HCT116 (cell line): ENCODE data around the gene KERA. TPM values are rescaled to one million over a fixed set of nuclear protein-coding genes. Genes with fewer than 3 reads are reported as not detected.

Experiments used
- ATAC-seq: fragments of 200-7000 bp; cut with Tn5 transposase; 2 replicates; pipeline ENCODE4 v1.9.1; 2020; ENCODE audit warnings: mild to moderate bottlenecking, moderate library complexity
- BruUV-seq: library from RNA; stranded (reverse); fragments of 400-500 nt; replicated peaks from 2 replicates; lab custom pipeline; 2021; lab: Mats Ljungman, UMichigan
- CTCF ChIA-PET: fragments of 300-600 bp; sonication (Branson Sonifier 250); formaldehyde crosslinking; loops from one replicate; lab custom pipeline; 2021; ENCODE audit warnings: antibody characterized with exemption; lab: Charles Lee
- POLR2A ChIA-PET: fragments of 300-600, 350-600 bp; sonication (Branson Sonifier 250); formaldehyde crosslinking; loops from one replicate; lab custom pipeline; 2021; ENCODE audit warnings: antibody characterized with exemption; lab: Charles Lee
- RAD21 ChIA-PET, 2 experiments: fragments of 300-600 bp; sonication (Branson Sonifier 250); formaldehyde crosslinking; loops; one replicate each; lab custom pipeline; 2023; ENCODE audit warnings: low total read pairs in 2 of 2; ENCODE audit not compliant: uncharacterized antibody in 2 of 2, unreplicated experiment in 2 of 2, low non-redundant PET in 1 of 2; lab: Charles Lee
- DNase-seq: peaks from one replicate; pipeline ENCODE4 v3.0.0-alpha.2; 2010; ENCODE audit warnings: low read depth, low spot score
- H2AFZ ChIP-seq: fragments of 200-600 bp; shearing (Covaris generic), sonication (generic); 2 replicates; pipeline ENCODE4 v1.6.1; 2017; ENCODE audit warnings: low read depth, mixed run types, mixed read lengths, antibody characterized with exemption, low read length; ENCODE audit not compliant: poor library complexity, severe bottlenecking
- H3K27ac ChIP-seq: 2 replicates; pipeline ENCODE4 v1.5.1; 2012; ENCODE audit warnings: low read depth, low read length
- H3K27me3 ChIP-seq: fragments of 200-600 bp; sonication (generic); 2 replicates; pipeline ENCODE4 v1.6.1; 2016; ENCODE audit warnings: mixed run types, low read length, mixed read lengths; ENCODE audit not compliant: insufficient read depth
- H3K36me3 ChIP-seq, 2 experiments: fragments of 200-500 bp in 1 of 2; fragments of 200-600 bp in 1 of 2; sonication (Bioruptor generic) in 1 of 2; sonication (generic) in 1 of 2; 2 replicates each; pipeline versions ENCODE4 v1.5.1 to v1.6.1; 2014 to 2016; ENCODE audit warnings: low read length in 2 of 2, inconsistent platforms in 1 of 2, mixed read lengths in 1 of 2, mixed run types in 1 of 2; ENCODE audit not compliant: insufficient read depth in 2 of 2, control insufficient read depth in 1 of 2
- H3K4me1 ChIP-seq, 2 experiments: fragments of 200-600 bp in 1 of 2; sonication (generic) in 1 of 2; 2 replicates each; pipeline versions ENCODE4 v1.5.1 to v1.6.1; 2012 to 2017; ENCODE audit warnings: low read length in 2 of 2, inconsistent platforms in 1 of 2, mild to moderate bottlenecking in 1 of 2, mixed read lengths in 1 of 2, mixed run types in 1 of 2, moderate library complexity in 1 of 2; ENCODE audit not compliant: insufficient read depth in 2 of 2, control insufficient read depth in 1 of 2
- H3K4me2 ChIP-seq: fragments of 200-600 bp; sonication (generic); 2 replicates; pipeline ENCODE4 v1.6.1; 2017; ENCODE audit warnings: mixed run types, low read length, mixed read lengths
- H3K4me3 ChIP-seq, 2 experiments: fragments of 200-600 bp in 1 of 2; sonication (generic) in 1 of 2; replicated peaks in 1 of 2; 2 replicates each; pipeline ENCODE4 v1.5.1; 2011 to 2016; ENCODE audit warnings: low read length in 2 of 2, control low read depth in 1 of 2, low read depth in 1 of 2, mild to moderate bottlenecking in 1 of 2, mixed read lengths in 1 of 2, mixed run types in 1 of 2
- H3K79me2 ChIP-seq: fragments of 200-600 bp; sonication (generic); 2 replicates; pipeline ENCODE4 v1.6.1; 2017; ENCODE audit warnings: mild to moderate bottlenecking, mixed run types, low read length, moderate library complexity, mixed read lengths; ENCODE audit not compliant: insufficient read depth
- H3K9ac ChIP-seq: fragments of 200-600 bp; sonication (generic); 2 replicates; pipeline ENCODE4 v1.6.1; 2016; ENCODE audit warnings: low read length, mixed read lengths
- H3K9me2 ChIP-seq: fragments of 200-600 bp; sonication (generic), shearing (Covaris generic); 2 replicates; pipeline ENCODE4 v1.6.1; 2017; ENCODE audit warnings: mixed run types, mild to moderate bottlenecking, moderate library complexity; ENCODE audit not compliant: insufficient read depth
- H3K9me3 ChIP-seq, 2 experiments: fragments of 200-500 bp in 1 of 2; fragments of 200-600 bp in 1 of 2; sonication (Bioruptor generic) in 1 of 2; sonication (generic) in 1 of 2; 2 replicates each; pipeline ENCODE4 v1.6.1; 2014 to 2017; ENCODE audit warnings: low read length in 2 of 2, mixed read lengths in 2 of 2, inconsistent platforms in 1 of 2, low read depth in 1 of 2, mild to moderate bottlenecking in 1 of 2, mixed run types in 1 of 2, moderate library complexity in 1 of 2; ENCODE audit not compliant: control insufficient read depth in 1 of 2, insufficient read depth in 1 of 2
- H4K20me1 ChIP-seq: fragments of 200-600 bp; sonication (generic), shearing (Covaris generic); 2 replicates; pipeline ENCODE4 v1.6.1; 2017; ENCODE audit warnings: mixed run types, mild to moderate bottlenecking, moderate library complexity; ENCODE audit not compliant: insufficient read depth
- CBX3 ChIP-seq: IDR thresholded peaks from 2 replicates; pipeline ENCODE4 v1.6.1; 2012; ENCODE audit warnings: low read depth
- CEBPB ChIP-seq: IDR thresholded peaks from 2 replicates; pipeline ENCODE4 v1.6.1; 2012; ENCODE audit warnings: low read depth
- ELF1 ChIP-seq: IDR thresholded peaks from 2 replicates; pipeline ENCODE4 v1.6.1; 2012; ENCODE audit warnings: low read depth, borderline replicate concordance
- EZH2 ChIP-seq: fragments of 200-600 bp; sonication (generic); IDR thresholded peaks from 2 replicates; pipeline ENCODE4 v1.6.1; 2017; ENCODE audit warnings: antibody characterized with exemption, mixed run types
- EZH2phosphoT487 ChIP-seq: fragments of 200-600 bp; IDR thresholded peaks from 2 replicates; pipeline ENCODE4 v1.6.1; 2018; ENCODE audit warnings: antibody characterized with exemption, borderline replicate concordance
- FOSL1 ChIP-seq: IDR thresholded peaks from 2 replicates; pipeline ENCODE4 v1.6.1; 2012; ENCODE audit warnings: low read depth
- JUND ChIP-seq: IDR thresholded peaks from 2 replicates; pipeline ENCODE4 v1.6.1; 2012
- POLR2A ChIP-seq: IDR thresholded peaks from 2 replicates; pipeline ENCODE4 v1.7.0; 2011; ENCODE audit warnings: borderline replicate concordance; ENCODE audit not compliant: insufficient read depth, insufficient read length; ENCODE audit errors: extremely low read depth
- POLR2AphosphoS5 ChIP-seq: IDR thresholded peaks from 2 replicates; pipeline ENCODE4 v1.6.1; 2011; ENCODE audit warnings: mild to moderate bottlenecking, low read depth, low read length, moderate library complexity
- SIN3A ChIP-seq: IDR thresholded peaks from 2 replicates; pipeline ENCODE4 v1.6.1; 2012; ENCODE audit warnings: low read depth
- SP1 ChIP-seq: IDR thresholded peaks from 2 replicates; pipeline ENCODE4 v1.6.1; 2012; ENCODE audit warnings: low read depth
- SRF ChIP-seq: IDR thresholded peaks from 2 replicates; pipeline ENCODE4 v1.6.1; 2012; ENCODE audit warnings: low read depth
- TCF7L2 ChIP-seq: IDR thresholded peaks from 2 replicates; pipeline ENCODE4 v1.7.0; 2011; ENCODE audit warnings: borderline replicate concordance, inconsistent platforms; ENCODE audit not compliant: insufficient read depth, insufficient read length; ENCODE audit errors: extremely low read depth
- YY1 ChIP-seq: IDR thresholded peaks from 2 replicates; pipeline ENCODE4 v1.6.1; 2011; ENCODE audit warnings: low read length, low read depth, moderate library complexity, mild to moderate bottlenecking; ENCODE audit not compliant: insufficient replicate concordance; ENCODE audit errors: extremely low read depth
- ZFX ChIP-seq: fragments of 450-650 bp; IDR thresholded peaks from 2 replicates; pipeline ENCODE4 v1.6.1; 2017
- ZNF274 ChIP-seq: fragments of 200-500 bp; sonication (Bioruptor generic); IDR thresholded peaks from 2 replicates; pipeline ENCODE4 v1.6.1; 2014; ENCODE audit warnings: mild to moderate bottlenecking, low read depth, low read length, inconsistent platforms
- intact Hi-C: fragments of 100-400 bp; cut with micrococcal nuclease; formaldehyde crosslinking; loops from 2 replicates; pipeline ENCODE4 v1.10.0; 2022
- total RNA-seq: library from RNA; stranded (reverse); gene quantifications from one replicate; pipeline ENCODE4 v1.2.1, GENCODE V29; 2021; ENCODE audit not compliant: unreplicated experiment
- TF ChIP-seq, protein P1 (sequence below): IDR thresholded peaks from 2 replicates; pipeline ENCODE4 v1.6.1; 2012
- TF ChIP-seq, protein P2 (sequence below): IDR thresholded peaks from 2 replicates; pipeline ENCODE4 v1.6.1; 2011; ENCODE audit warnings: mild to moderate bottlenecking, low read length, moderate library complexity; ENCODE audit not compliant: insufficient replicate concordance; ENCODE audit errors: extremely low read depth
- TF ChIP-seq, protein P3 (sequence below), 3 experiments: fragments of 200-600 bp in 1 of 3; sonication (generic) in 1 of 3; IDR thresholded peaks in 2 of 3; conservative IDR thresholded peaks in 1 of 3; 2 replicates each; pipeline ENCODE4 v1.5.1; 2012 to 2017; ENCODE audit warnings: low read depth in 2 of 3, low read length in 2 of 3, antibody characterized with exemption in 1 of 3, borderline replicate concordance in 1 of 3, control low read depth in 1 of 3, mild to moderate bottlenecking in 1 of 3, mixed read lengths in 1 of 3, mixed run types in 1 of 3, moderate library complexity in 1 of 3; ENCODE audit not compliant: insufficient read depth in 1 of 3
- TF ChIP-seq, protein P4 (sequence below): IDR thresholded peaks from 2 replicates; pipeline ENCODE4 v1.6.1; 2012; ENCODE audit warnings: low read depth

The KERA gene
- total RNA-seq, 1 experiment from 2014 or later: not detected

DNA sequence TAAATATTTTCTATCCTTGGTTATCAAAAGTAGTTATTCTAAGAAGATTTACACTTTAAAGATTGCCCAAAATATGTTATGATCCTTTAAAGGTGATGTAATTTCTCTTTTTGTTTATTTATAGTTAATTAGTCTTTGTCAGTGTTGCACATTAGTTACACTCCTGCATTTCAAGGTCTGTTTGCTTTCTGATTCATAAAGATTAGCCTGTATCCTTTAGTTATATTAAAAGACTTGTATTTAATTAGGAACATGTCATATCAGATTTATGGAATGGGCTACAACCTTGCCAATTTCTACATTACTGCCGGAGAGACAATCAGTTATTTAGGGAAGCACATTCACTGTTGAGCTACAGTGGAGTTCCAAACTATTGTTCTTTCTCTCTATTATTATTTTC lies 56.5 kb downstream of the KERA start:
- no peaks in the 10 kb centered on the region for H3K79me2 ChIP-seq
- no peak overlapping the region for H3K27ac ChIP-seq
- H2AFZ ChIP-seq: no peak overlapping the region
- ChIA-PET RAD21 (no interaction called here), POLR2A (no interaction called here), CTCF (no interaction called here)
- no peaks in the 10 kb centered on the region for H4K20me1 ChIP-seq
- no peak for DNase-seq
- intact Hi-C loops: no loop called here
- no peaks in the 10 kb centered on the region for H3K27me3 ChIP-seq
- no peak overlapping the region for H3K9ac ChIP-seq
- no peak for ATAC-seq
- no peaks in the 10 kb centered on the region for H3K9me3 ChIP-seq
- no peaks in the 10 kb centered on the region for H3K4me1 ChIP-seq
- no peaks in the 10 kb centered on the region for H3K36me3 ChIP-seq
- BruUV-seq: no TSS peak
- no peaks in the 10 kb centered on the region for H3K9me2 ChIP-seq
- TF ChIP-seq ZFX (no peak), POLR2A (no peak), FOSL1 (no peak), ELF1 (no peak), SRF (no peak), YY1 (no peak), SP1 (no peak), POLR2AphosphoS5 (no peak), CBX3 (no peak), JUND (no peak), SIN3A (no peak), TCF7L2 (no peak), EZH2 (no peak), EZH2phosphoT487 (no peak), ZNF274 (no peak), CEBPB (no peak)
- TF ChIP-seq, protein P1, sequence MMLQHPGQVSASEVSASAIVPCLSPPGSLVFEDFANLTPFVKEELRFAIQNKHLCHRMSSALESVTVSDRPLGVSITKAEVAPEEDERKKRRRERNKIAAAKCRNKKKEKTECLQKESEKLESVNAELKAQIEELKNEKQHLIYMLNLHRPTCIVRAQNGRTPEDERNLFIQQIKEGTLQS: no peak
- TF ChIP-seq, protein P2, sequence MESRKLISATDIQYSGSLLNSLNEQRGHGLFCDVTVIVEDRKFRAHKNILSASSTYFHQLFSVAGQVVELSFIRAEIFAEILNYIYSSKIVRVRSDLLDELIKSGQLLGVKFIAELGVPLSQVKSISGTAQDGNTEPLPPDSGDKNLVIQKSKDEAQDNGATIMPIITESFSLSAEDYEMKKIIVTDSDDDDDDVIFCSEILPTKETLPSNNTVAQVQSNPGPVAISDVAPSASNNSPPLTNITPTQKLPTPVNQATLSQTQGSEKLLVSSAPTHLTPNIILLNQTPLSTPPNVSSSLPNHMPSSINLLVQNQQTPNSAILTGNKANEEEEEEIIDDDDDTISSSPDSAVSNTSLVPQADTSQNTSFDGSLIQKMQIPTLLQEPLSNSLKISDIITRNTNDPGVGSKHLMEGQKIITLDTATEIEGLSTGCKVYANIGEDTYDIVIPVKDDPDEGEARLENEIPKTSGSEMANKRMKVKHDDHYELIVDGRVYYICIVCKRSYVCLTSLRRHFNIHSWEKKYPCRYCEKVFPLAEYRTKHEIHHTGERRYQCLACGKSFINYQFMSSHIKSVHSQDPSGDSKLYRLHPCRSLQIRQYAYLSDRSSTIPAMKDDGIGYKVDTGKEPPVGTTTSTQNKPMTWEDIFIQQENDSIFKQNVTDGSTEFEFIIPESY: no peak
- TF ChIP-seq, protein P3, sequence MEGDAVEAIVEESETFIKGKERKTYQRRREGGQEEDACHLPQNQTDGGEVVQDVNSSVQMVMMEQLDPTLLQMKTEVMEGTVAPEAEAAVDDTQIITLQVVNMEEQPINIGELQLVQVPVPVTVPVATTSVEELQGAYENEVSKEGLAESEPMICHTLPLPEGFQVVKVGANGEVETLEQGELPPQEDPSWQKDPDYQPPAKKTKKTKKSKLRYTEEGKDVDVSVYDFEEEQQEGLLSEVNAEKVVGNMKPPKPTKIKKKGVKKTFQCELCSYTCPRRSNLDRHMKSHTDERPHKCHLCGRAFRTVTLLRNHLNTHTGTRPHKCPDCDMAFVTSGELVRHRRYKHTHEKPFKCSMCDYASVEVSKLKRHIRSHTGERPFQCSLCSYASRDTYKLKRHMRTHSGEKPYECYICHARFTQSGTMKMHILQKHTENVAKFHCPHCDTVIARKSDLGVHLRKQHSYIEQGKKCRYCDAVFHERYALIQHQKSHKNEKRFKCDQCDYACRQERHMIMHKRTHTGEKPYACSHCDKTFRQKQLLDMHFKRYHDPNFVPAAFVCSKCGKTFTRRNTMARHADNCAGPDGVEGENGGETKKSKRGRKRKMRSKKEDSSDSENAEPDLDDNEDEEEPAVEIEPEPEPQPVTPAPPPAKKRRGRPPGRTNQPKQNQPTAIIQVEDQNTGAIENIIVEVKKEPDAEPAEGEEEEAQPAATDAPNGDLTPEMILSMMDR (IDR thresholded peaks at IDR 0.05 in 2 of 3, conservative IDR thresholded peaks at IDR 0.05 in 1 of 3; ENCODE audit: borderline replicate concordance in 1 of 3, insufficient read depth in 1 of 3, low read depth in 2 of 3, low read length in 2 of 3): no peak
- TF ChIP-seq, protein P4, sequence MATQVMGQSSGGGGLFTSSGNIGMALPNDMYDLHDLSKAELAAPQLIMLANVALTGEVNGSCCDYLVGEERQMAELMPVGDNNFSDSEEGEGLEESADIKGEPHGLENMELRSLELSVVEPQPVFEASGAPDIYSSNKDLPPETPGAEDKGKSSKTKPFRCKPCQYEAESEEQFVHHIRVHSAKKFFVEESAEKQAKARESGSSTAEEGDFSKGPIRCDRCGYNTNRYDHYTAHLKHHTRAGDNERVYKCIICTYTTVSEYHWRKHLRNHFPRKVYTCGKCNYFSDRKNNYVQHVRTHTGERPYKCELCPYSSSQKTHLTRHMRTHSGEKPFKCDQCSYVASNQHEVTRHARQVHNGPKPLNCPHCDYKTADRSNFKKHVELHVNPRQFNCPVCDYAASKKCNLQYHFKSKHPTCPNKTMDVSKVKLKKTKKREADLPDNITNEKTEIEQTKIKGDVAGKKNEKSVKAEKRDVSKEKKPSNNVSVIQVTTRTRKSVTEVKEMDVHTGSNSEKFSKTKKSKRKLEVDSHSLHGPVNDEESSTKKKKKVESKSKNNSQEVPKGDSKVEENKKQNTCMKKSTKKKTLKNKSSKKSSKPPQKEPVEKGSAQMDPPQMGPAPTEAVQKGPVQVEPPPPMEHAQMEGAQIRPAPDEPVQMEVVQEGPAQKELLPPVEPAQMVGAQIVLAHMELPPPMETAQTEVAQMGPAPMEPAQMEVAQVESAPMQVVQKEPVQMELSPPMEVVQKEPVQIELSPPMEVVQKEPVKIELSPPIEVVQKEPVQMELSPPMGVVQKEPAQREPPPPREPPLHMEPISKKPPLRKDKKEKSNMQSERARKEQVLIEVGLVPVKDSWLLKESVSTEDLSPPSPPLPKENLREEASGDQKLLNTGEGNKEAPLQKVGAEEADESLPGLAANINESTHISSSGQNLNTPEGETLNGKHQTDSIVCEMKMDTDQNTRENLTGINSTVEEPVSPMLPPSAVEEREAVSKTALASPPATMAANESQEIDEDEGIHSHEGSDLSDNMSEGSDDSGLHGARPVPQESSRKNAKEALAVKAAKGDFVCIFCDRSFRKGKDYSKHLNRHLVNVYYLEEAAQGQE: no peak
- no peak overlapping the region for H3K4me2 ChIP-seq
- H3K4me3 ChIP-seq: no peak overlapping the region
